ENCODE measurements around the gene B3GNT3. TPM values are rescaled to one million over a fixed set of nuclear protein-coding genes. Genes with fewer than 3 reads are reported as not detected.
A peak's percentile ranks its signal among the peaks of the same experiment; 100 is the strongest.

Gene B3GNT3
- total RNA-seq, 3 donors from 2014 or later: 0.32 to 6.9 (median 2.0) TPM

DNA sequence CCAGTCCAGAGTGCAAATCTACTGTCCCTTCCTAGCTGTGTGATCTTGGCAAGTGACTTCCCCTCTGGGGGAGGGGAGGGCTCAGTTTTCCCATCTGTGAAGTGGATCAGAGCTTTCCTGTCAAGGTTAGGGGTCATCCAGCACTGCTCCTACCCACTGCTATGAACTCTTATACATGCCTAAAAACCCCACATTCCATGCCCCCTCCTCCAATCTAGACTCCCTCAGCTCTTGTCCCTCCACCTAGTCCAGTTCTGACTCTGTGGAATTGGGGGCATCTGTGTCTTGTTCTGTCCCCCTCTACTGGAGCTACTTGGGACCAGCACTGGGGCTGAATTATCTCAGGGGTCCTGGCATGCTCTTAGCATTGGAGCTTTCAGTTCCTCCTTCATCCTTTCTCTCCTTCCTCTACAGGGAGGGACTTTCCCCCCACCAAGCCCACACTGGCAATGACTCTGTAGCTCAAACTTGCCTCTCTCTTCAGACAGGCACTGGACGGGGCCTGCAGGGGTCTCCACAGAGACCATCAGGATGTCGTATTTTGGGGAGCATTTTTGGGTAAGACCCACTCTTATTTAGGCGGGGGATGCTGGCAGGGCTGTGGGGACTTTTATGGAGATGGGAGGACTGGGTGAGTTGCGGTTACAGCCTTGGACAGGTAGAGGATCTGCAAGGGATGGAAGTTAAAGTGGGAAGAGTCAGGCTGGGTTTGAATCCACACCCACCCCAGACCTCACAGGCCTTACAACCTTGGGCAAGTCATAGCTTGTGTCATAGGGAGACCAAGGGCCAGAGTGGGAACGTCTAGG is 40.1 kb upstream of the B3GNT3 start:
- no peak for TF ChIP-seq POLR2AphosphoS5 (IDR thresholded peaks at IDR 0.05)
- no peak for TF ChIP-seq POLR2A (IDR thresholded peaks at IDR 0.05)
- TF ChIP-seq, protein P1, sequence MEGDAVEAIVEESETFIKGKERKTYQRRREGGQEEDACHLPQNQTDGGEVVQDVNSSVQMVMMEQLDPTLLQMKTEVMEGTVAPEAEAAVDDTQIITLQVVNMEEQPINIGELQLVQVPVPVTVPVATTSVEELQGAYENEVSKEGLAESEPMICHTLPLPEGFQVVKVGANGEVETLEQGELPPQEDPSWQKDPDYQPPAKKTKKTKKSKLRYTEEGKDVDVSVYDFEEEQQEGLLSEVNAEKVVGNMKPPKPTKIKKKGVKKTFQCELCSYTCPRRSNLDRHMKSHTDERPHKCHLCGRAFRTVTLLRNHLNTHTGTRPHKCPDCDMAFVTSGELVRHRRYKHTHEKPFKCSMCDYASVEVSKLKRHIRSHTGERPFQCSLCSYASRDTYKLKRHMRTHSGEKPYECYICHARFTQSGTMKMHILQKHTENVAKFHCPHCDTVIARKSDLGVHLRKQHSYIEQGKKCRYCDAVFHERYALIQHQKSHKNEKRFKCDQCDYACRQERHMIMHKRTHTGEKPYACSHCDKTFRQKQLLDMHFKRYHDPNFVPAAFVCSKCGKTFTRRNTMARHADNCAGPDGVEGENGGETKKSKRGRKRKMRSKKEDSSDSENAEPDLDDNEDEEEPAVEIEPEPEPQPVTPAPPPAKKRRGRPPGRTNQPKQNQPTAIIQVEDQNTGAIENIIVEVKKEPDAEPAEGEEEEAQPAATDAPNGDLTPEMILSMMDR (IDR thresholded peaks at IDR 0.05): no peak
- Histone ChIP-seq H3K27me3 (no peaks in the 10 kb centered on the region), H3K4me3 (no peak overlapping the region), H3K4me1 (no peaks in the 10 kb centered on the region), H3K9me3 (no peaks in the 10 kb centered on the region), H3K36me3 (no peaks in the 10 kb centered on the region), H3K27ac (no peak overlapping the region)
- no peak for DNase-seq (ENCODE audit: low spot score in 2 of 2)
- intact Hi-C loops (cut with DNase I; ENCODE audit: low total_unique reads): loop anchor here (5.0 kb wide), 1 partner anchor 43 kb away; no protein-coding TSS in a partner anchor

DNA sequence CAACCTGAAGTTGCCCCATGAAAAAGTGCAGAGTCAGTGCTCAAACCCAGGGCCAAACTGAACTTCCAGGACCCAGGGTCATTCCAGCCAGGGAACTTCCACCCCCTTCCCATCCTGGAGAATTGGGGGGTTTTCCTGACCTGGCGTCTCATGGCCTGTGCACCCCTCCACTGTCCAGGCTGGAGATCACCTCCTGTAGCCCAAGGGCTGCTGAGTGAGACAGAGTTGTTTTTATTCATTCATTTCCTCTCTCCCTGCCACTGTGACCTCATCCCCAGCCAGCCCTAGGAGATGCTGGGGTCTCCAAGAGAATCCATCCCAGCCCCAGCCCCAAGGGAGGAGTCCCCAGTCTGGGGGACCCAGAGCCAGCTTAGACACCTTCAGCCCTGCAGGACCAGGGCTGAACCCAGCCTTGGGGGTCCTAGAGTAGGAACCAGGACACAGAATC is 39.5 kb upstream of the B3GNT3 start:
- TF ChIP-seq POLR2A (IDR thresholded peaks at IDR 0.05) (no peak), POLR2AphosphoS5 (IDR thresholded peaks at IDR 0.05) (no peak)
- Histone ChIP-seq H3K27me3 (no peaks in the 10 kb centered on the region), H3K27ac (no peak overlapping the region), H3K4me3 (no peak overlapping the region), H3K36me3 (no peaks in the 10 kb centered on the region), H3K4me1 (no peaks in the 10 kb centered on the region), H3K9me3 (no peaks in the 10 kb centered on the region)
- DNase-seq (ENCODE audit: low spot score in 2 of 2): no peak
- intact Hi-C loops (cut with DNase I; ENCODE audit: low total_unique reads): loop anchor here (5.0 kb wide), 1 partner anchor 43 kb away; no protein-coding TSS in a partner anchor

DNA sequence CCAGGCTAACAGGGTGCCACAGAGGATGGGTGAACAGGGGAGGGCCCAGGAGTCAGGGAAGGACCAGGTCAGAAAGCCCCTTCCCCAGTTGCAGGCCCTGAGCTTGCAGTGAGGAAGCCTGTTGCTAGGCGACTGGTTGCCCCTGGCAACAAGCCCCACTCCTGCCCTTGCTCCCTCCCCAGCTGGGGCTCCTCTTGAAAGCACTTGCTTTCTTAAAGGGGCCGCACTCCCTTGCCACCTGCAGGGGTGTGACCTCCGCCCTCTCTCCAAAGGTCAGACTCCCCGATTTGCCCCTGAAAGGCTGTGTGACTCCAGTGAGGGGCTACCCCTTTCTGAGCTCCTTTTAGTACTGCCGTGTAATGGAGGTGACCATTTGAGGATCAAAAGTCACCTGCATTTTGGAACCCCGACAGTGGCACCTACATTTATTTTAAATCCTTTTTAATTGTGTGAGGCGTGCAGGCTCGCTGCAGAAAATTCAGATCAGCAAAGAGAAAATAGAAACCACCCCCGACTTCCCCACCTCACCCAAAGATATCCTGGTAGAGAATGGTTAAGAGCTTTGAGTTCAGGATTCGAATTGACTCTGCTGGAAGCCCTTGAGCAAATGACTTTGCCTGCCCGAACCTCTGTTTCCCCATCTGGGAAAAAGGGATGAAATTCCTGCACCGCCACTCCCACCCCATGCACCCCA is 38.8 kb upstream of the B3GNT3 start:
- H3K9me3 ChIP-seq: no peaks in the 10 kb centered on the region
- no peaks in the 10 kb centered on the region for H3K4me1 ChIP-seq
- H3K27ac ChIP-seq: no peak overlapping the region
- no peaks in the 10 kb centered on the region for H3K27me3 ChIP-seq
- DNase-seq (ENCODE audit: low spot score in 2 of 2): no peak
- intact Hi-C loops (cut with DNase I; ENCODE audit: low total_unique reads): loop anchor here (5.0 kb wide), 1 partner anchor 44 kb away; no protein-coding TSS in a partner anchor
- TF ChIP-seq POLR2A (IDR thresholded peaks at IDR 0.05) (no peak), POLR2AphosphoS5 (IDR thresholded peaks at IDR 0.05) (no peak)
- TF ChIP-seq, protein P1 (IDR thresholded peaks at IDR 0.05): no peak
- no peaks in the 10 kb centered on the region for H3K36me3 ChIP-seq
- no peak overlapping the region for H3K4me3 ChIP-seq

DNA sequence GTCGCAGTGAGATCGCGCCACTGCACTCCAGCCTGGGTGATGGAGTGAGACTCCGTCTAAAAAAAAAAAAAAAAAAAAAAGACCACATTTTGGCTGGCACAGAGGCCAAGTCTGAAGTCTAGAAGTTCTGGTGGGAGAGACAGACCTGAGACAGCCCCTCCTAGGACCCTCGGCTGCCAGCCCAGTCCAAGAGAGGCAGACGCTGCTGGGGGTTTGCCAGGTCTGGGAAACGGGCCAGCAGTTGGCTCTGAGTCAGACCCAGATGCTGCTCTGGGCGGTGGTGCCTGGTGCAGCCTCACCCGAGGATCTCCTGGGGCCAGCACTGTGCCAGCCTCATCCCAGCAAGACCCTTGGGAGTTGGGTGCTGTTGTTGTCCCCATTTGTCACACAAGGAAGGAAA is 37.8 kb upstream of the B3GNT3 start:
- Histone ChIP-seq H3K4me1 (no peaks in the 10 kb centered on the region), H3K4me3 (no peak overlapping the region), H3K27ac (no peak overlapping the region), H3K27me3 (no peaks in the 10 kb centered on the region), H3K9me3 (no peaks in the 10 kb centered on the region), H3K36me3 (no peaks in the 10 kb centered on the region)
- intact Hi-C loops (cut with DNase I; ENCODE audit: low total_unique reads): loop anchor here (5.0 kb wide), 1 partner anchor 45 kb away; no protein-coding TSS in a partner anchor
- peak; percentile 45 to 75 for DNase-seq (ENCODE audit: low spot score in 2 of 2)
- no peak for TF ChIP-seq POLR2A (IDR thresholded peaks at IDR 0.05)
- no peak for TF ChIP-seq POLR2AphosphoS5 (IDR thresholded peaks at IDR 0.05)
- TF ChIP-seq, protein P1 (IDR thresholded peaks at IDR 0.05): no peak

DNA sequence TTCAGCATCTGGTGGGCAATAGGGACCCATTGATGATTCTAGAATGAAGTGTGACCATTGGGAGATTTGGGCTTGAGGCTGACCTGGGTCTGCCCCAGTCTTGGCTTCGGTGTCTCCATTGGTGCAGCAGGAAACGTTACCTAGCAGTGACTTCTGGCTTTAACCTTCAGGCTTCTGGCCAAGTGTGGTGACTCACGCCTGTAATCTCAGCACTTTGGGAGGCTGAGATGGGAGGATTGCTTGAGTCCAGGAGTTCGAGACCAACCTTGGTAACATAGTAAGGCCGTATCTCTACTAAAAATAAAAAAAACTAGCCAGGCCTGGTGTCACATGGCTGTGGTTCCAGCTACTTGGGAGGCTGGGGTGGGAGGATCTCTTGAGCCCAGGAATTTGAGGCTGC is 36.4 kb upstream of the B3GNT3 start:
- no peaks in the 10 kb centered on the region for H3K36me3 ChIP-seq
- no peak for DNase-seq (ENCODE audit: low spot score in 2 of 2)
- TF ChIP-seq POLR2A (IDR thresholded peaks at IDR 0.05) (no peak), POLR2AphosphoS5 (IDR thresholded peaks at IDR 0.05) (no peak)
- TF ChIP-seq, protein P1 (IDR thresholded peaks at IDR 0.05): no peak
- H3K27ac ChIP-seq: no peak overlapping the region
- no peaks in the 10 kb centered on the region for H3K27me3 ChIP-seq
- H3K9me3 ChIP-seq: no peaks in the 10 kb centered on the region
- intact Hi-C loops (cut with DNase I; ENCODE audit: low total_unique reads): loop anchor here (5.0 kb wide), 1 partner anchor 46 kb away; no protein-coding TSS in a partner anchor
- H3K4me1 ChIP-seq: no peaks in the 10 kb centered on the region
- no peak overlapping the region for H3K4me3 ChIP-seq
